Stimulated activated CD4-positive, alpha-beta T cell treated with anti-CD3 and anti-CD28 coated beads, Interleukin-4, amount 100 ng/mL, for 48 hours (primary cell): ENCODE measurements around the gene PBLD.

Experiments used
- DNase-seq, 2 donors: peaks; one replicate each; pipeline ENCODE4 v3.0.0-alpha.2; 2020; ENCODE audit warnings: low read depth in 2 of 2

PBLD gene

GRCh38 chr10:68235581-68235980 lies 97.1 kb downstream of the PBLD start:
- no peak for DNase-seq

GRCh38 chr10:68235111-68235510 lies 97.6 kb downstream of the PBLD start:
- no peak for DNase-seq

GRCh38 chr10:68233046-68233445 lies 99.7 kb downstream of the PBLD start:
- no peak for DNase-seq
